Measurements from ENCODE around the gene MEF2A. TPM values are rescaled to one million over a fixed set of nuclear protein-coding genes. Genes with fewer than 3 reads are reported as not detected.

The MEF2A gene
- total RNA-seq, 3 donors from 2014 or later, result 33.5 to 61.7 (median 34.7) TPM

GRCh38 chr15:99721104-99721778 lies 155.5 kb downstream of the MEF2A start:
- H3K4me3 ChIP-seq, result no peak overlapping the region
- no peaks in the 10 kb centered on the region for H3K36me3 ChIP-seq (ENCODE audit: low read depth)
- H3K9me3 ChIP-seq, result no peaks in the 10 kb centered on the region
- H3K4me1 ChIP-seq (ENCODE audit: low read depth), result peaks cover 2% of the 10 kb centered on the region
- ATAC-seq, result peak; percentile 27
- intact Hi-C loops (cut with DNase I, micrococcal nuclease), result no loop called here
- TF ChIP-seq, protein P1, sequence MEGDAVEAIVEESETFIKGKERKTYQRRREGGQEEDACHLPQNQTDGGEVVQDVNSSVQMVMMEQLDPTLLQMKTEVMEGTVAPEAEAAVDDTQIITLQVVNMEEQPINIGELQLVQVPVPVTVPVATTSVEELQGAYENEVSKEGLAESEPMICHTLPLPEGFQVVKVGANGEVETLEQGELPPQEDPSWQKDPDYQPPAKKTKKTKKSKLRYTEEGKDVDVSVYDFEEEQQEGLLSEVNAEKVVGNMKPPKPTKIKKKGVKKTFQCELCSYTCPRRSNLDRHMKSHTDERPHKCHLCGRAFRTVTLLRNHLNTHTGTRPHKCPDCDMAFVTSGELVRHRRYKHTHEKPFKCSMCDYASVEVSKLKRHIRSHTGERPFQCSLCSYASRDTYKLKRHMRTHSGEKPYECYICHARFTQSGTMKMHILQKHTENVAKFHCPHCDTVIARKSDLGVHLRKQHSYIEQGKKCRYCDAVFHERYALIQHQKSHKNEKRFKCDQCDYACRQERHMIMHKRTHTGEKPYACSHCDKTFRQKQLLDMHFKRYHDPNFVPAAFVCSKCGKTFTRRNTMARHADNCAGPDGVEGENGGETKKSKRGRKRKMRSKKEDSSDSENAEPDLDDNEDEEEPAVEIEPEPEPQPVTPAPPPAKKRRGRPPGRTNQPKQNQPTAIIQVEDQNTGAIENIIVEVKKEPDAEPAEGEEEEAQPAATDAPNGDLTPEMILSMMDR (IDR thresholded peaks at IDR 0.05), result no peak
- DNase-seq, result no peak

DNA sequence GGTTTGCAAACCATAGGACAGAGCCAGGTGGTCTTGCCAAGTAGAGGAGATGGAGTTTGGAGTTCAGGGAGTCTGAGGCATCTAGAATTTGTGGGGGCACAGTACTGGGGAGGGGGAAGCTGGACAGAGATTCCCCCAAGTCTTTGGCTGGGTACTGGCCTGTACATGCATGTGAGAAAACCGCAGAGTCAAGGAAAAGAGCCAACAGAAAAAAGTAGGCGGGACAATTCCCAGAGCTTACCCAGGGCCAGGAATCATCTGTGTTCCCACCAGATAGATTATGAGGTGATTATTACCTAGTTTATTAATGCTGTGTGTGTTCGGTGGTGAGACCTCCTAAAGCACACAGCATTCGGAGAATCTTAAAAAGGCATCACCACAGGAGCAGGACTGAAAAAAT lies 156.1 kb downstream of the MEF2A start:
- no peaks in the 10 kb centered on the region for H3K36me3 ChIP-seq (ENCODE audit: low read depth)
- intact Hi-C loops (cut with DNase I, micrococcal nuclease), result no loop called here
- no peaks in the 10 kb centered on the region for H3K9me3 ChIP-seq
- peaks cover 2% of the 10 kb centered on the region for H3K4me1 ChIP-seq (ENCODE audit: low read depth)
- DNase-seq (no peak), ATAC-seq (no peak)
- H3K4me3 ChIP-seq, result no peak overlapping the region
- TF ChIP-seq, protein P1 (IDR thresholded peaks at IDR 0.05), result no peak

DNA sequence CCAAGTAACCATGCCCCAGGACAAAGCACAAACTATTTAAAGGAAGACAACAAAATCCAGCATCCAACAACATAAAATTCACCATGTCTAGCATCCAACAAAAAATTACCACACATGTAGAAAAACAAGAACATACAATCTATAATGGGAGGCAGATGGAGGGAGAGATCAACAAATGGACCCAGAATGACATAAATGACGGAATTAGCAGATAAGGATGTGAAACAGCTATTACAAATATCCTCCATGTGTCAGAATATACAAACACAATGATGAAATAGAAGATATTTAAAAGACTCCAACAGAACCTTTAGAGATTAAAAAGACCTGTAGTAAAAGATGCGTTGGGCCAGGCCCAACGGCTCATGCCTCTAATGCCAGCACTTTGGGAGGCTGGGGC lies 156.6 kb downstream of the MEF2A start:
- intact Hi-C loops (cut with DNase I, micrococcal nuclease), result no loop called here
- TF ChIP-seq, protein P1 (IDR thresholded peaks at IDR 0.05), result no peak
- Histone ChIP-seq H3K4me1 (ENCODE audit: low read depth) (peaks cover 2% of the 10 kb centered on the region), H3K9me3 (no peaks in the 10 kb centered on the region), H3K4me3 (no peak overlapping the region), H3K36me3 (ENCODE audit: low read depth) (no peaks in the 10 kb centered on the region)
- DNase-seq, result no peak
- no peak for ATAC-seq

- Histone ChIP-seq H3K4me1 (ENCODE audit: low read depth) (peaks cover 3% of the 10 kb centered on the region), H3K36me3 (ENCODE audit: low read depth) (no peaks in the 10 kb centered on the region), H3K9me3 (no peaks in the 10 kb centered on the region), H3K4me3 (no peak overlapping the region)
- DNase-seq, result no peak
- TF ChIP-seq, protein P1 (IDR thresholded peaks at IDR 0.05), result no peak
- no peak for ATAC-seq
- intact Hi-C loops (cut with DNase I, micrococcal nuclease), result no loop called here
These were observed 160.5 kb downstream of the MEF2A start for GRCh38 chr15:99726333-99726732.

DNA sequence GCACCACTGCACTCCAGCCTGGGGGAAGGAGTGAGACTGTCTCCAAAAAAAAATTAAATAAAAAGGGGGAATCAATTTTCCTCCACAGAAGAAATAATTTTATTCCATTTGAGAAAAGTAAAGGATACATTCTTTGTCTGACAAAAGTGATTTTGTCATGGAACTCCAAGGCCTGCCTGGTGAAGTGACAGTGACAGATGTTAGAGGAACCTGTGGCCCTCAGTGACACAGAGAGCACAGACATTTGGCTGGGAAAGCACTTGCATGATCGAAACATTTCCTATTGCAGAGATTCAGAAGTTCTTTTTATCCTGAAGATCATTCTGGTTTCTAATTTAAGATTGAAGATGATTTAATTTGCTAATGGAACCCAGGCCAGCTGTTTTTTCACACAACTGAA lies 161.5 kb downstream of the MEF2A start:
- TF ChIP-seq, protein P1 (IDR thresholded peaks at IDR 0.05), result no peak
- Histone ChIP-seq H3K4me3 (no peak overlapping the region), H3K4me1 (ENCODE audit: low read depth) (peaks cover 3% of the 10 kb centered on the region), H3K36me3 (ENCODE audit: low read depth) (no peaks in the 10 kb centered on the region), H3K9me3 (no peaks in the 10 kb centered on the region)
- intact Hi-C loops (cut with DNase I, micrococcal nuclease), result no loop called here
- DNase-seq (no peak), ATAC-seq (no peak)

DNA sequence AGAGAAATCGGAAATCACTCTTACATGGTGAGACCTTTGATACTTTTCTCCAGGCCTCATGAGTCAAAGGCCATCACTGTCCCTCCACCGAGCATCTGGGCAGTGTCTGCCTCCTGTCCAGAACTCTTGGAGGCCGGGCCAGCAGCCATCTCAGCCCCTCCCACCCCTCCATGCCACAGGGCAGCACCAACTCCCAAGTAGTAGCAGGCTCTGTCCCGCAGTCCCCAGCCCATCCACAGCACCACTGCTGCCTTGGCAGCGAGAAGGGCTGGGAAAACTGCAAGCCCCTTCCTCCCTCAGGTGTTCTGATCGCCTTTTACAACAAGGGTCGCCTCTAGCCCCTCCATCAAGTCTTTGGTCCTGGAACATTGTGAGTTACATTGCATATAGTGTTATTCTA lies 161.9 kb downstream of the MEF2A start:
- no peak overlapping the region for H3K4me3 ChIP-seq
- H3K36me3 ChIP-seq (ENCODE audit: low read depth), result no peaks in the 10 kb centered on the region
- TF ChIP-seq, protein P1 (IDR thresholded peaks at IDR 0.05), result no peak
- H3K4me1 ChIP-seq (ENCODE audit: low read depth), result peaks cover 3% of the 10 kb centered on the region
- H3K9me3 ChIP-seq, result no peaks in the 10 kb centered on the region
- ATAC-seq (no peak), DNase-seq (no peak)
- intact Hi-C loops (cut with DNase I, micrococcal nuclease), result no loop called here

All from mucosa of descending colon (tissue), 3 donors.